ENCODE measurements around the gene MEF2A.

MEF2A gene

DNA sequence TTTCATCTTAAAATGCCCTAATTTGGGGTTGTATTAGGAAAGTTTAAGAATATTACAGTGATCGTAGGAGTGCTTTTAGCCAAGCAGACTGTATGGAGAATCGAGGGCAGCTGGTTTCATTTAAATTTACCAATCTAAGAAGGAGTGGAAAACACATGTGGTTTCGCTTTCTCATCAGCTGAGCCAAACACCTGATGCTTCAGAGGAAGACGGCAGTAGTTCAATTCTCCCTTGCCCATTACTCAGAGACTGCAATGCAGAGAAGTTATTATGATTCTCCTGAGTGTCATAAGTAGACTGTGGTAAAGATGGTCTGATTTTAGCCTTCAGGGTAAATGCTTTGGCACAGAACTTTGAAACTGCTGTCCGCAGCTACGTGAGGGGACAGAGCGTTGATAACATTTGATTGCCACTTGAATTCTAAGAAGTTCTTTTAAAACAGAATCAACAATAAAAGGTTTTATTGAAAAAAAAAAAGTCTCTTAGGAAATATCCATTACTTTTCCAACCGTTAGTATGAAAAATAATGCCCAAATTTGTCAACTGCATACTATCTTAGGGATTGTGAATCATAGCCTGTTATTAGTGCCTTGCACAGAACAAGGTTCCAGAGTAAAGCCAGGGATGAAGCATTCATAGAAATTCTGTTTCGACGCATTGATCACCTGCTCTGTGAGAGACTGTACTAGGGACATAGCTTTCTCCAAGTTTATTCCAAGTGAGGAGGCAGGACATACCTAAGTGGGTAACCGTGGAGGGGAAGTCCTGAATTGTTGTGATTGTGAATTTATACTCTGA, 141.9 kb downstream of the MEF2A start:
- DNase-seq: no peak

- DNase-seq: no peak
Measured at GRCh38 chr15:99708563-99708962, 142.8 kb downstream of the MEF2A start.

GRCh38 chr15:99709243-99709986, 143.6 kb downstream of the MEF2A start:
- no peak for DNase-seq

DNA sequence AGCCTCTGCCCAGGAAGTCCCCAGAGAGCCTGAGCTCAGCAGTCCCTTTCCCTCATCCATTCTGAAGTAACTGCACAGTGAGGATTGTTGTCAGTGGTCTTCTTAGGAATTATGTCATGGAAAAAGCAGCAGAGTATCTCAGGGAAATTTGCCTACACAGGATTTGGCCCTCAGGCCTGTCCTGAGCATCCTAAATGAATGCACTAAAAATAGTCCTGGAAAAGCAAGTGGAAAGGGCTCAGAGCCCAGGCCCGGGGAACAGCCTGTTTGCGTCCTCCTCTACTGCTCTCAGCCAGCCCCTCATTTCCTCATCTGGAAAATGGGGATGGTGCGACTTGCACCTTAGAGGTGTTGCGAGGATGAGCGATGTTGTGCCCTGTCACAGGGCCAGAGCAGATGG, 145.8 kb downstream of the MEF2A start:
- DNase-seq: no peak

GRCh38 chr15:99712415-99712814, 146.6 kb downstream of the MEF2A start:
- DNase-seq: no peak

GRCh38 chr15:99716540-99717095, 150.8 kb downstream of the MEF2A start:
- DNase-seq: no peak

DNA sequence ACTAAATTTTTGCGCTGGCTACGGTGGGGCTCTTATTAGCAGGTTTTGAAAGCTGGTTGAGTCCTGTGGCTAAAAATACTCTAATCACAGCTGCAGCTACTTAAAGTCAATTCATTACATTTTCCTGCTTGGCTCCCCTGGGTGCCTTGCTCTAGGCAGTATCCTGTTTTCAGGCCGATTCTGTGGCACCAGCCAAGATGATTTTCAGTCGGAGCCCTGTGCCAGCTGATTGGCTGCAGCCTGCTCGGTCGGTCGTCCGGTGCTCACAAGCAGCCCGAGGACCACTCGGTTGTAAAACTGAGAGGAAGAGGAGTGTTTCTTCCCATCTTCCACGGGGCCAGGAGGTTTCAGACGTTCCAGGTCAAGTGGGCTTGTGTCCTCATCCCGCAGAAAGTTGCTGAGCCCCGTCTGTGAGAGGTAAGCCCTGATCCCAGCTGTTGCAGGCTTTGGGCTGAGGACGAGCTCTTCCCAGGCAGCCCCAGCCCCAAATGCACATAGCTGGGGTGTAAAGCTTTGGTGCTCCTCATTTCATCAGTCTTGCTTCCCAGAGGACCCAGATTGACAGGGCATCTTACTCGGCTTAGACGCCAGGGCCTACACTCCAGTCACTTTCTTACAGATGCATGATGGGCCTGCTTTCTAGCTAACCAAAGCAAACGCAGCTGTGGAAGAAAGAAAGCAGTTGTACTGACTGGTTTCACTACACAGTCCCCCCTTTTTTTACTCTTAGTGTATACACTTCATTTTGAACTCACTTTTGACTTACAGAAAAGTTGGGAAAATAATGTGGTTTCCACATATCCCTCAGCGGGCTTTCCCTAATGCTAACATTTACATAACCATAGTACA, 151.6 kb downstream of the MEF2A start:
- DNase-seq: no peak

DNA sequence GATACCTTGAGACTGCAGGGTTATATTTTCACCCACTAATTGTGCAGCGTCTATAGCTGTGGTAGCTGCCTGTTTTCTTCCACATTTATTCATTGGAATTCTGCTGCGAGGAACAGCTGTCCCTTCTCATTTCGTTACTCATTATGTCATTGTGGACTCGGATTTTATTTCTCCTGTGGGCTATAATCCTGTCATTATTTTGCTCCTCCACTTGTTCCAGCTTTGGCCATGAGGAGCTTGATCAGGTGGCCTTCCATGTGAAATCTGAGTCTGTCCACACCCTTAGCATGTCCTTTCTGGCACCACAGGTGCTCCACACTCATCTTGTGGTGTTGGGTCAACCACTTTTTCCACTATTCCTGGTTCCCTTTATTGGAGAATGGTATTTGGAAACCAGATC, 152.6 kb downstream of the MEF2A start:
- DNase-seq: no peak

GRCh38 chr15:99719096-99719541, 153.3 kb downstream of the MEF2A start:
- no peak for DNase-seq

DNA sequence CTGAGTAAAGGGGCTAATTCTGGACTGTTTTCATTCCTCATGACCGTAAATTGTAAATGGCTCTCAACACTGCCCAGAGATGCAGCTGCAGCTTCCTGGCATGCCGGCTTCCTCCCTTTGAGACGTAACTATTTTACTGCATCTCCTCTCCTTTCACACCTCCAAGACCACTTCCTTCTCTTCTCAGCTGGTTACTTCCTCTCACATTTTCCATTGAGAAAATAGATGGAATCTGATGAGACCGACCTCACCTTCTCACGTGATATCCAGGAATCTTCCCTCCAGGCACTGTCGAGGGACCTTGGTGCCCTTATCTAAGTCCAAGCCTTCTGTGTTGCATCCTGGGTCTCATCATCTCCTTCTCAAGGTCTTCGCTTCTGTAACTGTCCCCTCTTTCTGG, 154.7 kb downstream of the MEF2A start:
- DNase-seq: no peak

GRCh38 chr15:99721104-99721778, 155.5 kb downstream of the MEF2A start:
- no peak for DNase-seq

DNA sequence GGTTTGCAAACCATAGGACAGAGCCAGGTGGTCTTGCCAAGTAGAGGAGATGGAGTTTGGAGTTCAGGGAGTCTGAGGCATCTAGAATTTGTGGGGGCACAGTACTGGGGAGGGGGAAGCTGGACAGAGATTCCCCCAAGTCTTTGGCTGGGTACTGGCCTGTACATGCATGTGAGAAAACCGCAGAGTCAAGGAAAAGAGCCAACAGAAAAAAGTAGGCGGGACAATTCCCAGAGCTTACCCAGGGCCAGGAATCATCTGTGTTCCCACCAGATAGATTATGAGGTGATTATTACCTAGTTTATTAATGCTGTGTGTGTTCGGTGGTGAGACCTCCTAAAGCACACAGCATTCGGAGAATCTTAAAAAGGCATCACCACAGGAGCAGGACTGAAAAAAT, 156.1 kb downstream of the MEF2A start:
- no peak for DNase-seq

- DNase-seq: no peak
Measured at GRCh38 chr15:99722406-99722805, 156.6 kb downstream of the MEF2A start.

- no peak for DNase-seq
Measured at GRCh38 chr15:99726333-99726732, 160.5 kb downstream of the MEF2A start.

DNA sequence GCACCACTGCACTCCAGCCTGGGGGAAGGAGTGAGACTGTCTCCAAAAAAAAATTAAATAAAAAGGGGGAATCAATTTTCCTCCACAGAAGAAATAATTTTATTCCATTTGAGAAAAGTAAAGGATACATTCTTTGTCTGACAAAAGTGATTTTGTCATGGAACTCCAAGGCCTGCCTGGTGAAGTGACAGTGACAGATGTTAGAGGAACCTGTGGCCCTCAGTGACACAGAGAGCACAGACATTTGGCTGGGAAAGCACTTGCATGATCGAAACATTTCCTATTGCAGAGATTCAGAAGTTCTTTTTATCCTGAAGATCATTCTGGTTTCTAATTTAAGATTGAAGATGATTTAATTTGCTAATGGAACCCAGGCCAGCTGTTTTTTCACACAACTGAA, 161.5 kb downstream of the MEF2A start:
- DNase-seq: no peak

- no peak for DNase-seq
Measured at GRCh38 chr15:99727733-99728132, 161.9 kb downstream of the MEF2A start.

DNA sequence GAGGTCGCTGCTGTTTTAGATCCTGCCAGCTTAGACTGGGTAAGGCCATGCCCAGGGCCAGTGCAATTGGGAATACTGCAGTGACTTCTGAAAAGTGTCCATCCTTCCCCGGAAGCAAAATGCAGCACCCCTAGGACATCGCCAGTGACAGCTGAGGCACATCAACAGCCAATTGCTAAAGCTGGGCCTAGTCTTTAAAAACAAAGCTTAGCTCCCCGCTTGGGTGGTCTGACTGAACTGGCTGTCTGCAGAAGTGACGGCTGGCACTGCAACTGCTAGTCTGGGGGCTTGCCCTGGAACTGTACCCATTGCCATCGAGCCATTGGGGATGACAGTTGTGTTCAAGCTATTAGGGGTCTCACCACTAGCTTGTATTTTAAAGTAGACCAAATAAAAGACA, 163.1 kb downstream of the MEF2A start:
- no peak for DNase-seq

DNA sequence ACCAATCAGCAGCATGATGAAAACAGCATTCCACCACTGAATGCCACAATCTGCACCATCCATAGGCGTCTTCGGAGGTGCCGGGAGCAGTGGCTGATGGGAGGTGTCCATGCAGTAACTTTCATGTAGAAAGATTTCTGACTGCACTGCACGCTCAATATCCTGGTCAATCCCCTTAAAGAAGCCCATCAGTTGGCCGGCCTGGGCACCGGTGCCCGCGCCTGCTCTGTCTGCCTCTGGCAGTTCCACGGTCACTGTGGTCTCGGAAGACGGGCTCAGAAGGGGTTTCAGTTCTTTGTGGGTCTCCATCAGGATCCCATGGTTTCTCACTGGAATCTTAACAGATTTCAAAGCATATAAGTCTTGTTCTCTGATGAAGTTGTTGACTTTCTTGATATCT, 163.5 kb downstream of the MEF2A start:
- no peak for DNase-seq

DNA sequence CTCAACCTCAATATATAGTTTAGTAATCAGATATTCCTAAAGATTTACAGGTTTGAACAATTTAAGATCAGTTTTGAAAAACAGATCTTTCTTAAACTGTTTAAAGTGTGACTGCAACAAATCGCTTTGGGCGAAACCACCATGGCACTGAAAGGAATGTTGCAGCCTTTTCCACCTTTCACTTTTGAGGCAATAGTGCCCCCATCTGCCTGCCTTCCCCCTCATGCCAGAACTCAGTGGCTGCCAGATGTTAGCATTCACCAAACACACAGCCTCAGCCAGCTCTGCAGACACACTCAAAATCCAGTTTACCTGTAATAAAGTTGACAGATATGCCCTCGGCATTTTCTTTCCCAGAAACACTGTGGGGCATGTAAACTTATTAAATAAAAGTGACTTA, 164.1 kb downstream of the MEF2A start:
- DNase-seq: no peak

GRCh38 chr15:99731336-99732123, 165.7 kb downstream of the MEF2A start:
- DNase-seq: no peak

DNA sequence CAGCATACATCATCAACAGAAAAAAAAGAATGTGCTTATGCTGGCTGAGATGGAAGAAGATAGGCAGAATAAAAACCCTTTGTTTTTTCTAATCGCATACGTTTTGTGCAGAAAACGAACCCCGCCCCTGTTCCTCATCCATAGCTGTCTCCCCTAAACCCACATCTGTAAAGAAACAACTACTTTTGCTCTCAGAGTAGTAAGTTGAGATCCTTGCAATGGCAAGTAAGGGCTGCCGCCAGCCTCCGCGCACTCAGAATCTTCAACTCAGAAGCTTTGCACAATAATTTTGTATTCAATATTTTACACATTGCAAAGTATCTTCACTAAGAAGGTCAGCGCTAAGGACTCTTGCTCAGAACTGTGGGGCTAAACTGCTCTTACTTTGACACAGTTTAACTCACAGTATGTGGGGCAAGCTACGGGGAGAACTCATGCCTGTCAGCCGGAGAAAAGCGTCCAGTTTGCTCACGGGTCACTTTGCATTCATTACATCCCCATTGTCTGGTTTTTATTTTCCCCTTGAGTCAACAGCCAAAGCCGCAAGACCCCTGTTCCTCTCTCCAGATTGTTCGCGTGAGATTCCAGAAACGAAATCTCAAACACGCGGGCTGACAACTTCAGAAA, 166.5 kb downstream of the MEF2A start:
- DNase-seq: no peak

All from NCI-H748 treated with DMSO at 0.1 percent for 48 hours (cell line).